ENCODE data around the gene OVOL1. TPM values are rescaled to one million over a fixed set of nuclear protein-coding genes. Genes with fewer than 3 reads are reported as not detected.

OVOL1 gene
- total and polyA plus RNA-seq, 11 donors, result not detected

DNA sequence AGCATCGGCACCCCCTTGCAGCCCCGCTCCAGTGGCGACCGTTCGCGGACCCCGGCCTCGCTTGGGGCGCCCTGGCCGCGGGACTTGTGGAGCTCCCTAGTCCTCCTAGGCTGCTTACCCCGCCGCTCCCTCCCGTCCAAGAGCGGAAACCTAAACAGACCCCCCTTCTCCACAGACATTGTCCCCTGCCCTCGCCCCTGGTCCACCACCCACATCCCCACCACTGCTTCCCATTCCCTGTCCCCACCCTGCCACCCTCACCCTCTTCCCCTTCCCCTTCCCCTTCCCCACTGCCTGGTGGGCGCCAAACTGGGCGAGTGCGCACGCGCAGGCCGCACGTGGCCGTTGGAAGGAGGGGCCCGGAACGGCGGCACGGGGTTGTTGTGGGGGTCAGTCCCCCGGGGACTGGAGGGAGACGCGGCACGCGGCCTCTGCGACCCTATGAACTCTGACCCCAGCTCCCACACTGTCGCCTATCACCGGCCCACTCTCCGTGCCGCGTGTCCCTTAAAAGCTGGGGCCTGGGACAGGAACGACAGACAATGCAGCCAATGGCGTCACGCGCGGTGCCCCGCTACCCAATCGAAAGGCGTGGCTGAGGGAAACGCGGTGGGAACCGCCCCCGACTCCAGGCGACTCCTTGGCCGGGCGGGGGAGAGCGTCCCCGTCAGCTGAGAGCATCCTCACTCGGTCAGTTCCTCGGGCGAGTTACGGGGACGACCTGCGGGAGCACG is 46.6 kb downstream of the OVOL1 start, which contains the start of gene SNX32:
TSS of gene SNX32 (plus strand) at position 667 of the 734 bp plus-strand sequence. CDS start 103 bp downstream, outside the sequence.
- TF ChIP-seq POLR2A (IDR thresholded peaks at IDR 0.05), result no peak
- TF ChIP-seq, protein P1, sequence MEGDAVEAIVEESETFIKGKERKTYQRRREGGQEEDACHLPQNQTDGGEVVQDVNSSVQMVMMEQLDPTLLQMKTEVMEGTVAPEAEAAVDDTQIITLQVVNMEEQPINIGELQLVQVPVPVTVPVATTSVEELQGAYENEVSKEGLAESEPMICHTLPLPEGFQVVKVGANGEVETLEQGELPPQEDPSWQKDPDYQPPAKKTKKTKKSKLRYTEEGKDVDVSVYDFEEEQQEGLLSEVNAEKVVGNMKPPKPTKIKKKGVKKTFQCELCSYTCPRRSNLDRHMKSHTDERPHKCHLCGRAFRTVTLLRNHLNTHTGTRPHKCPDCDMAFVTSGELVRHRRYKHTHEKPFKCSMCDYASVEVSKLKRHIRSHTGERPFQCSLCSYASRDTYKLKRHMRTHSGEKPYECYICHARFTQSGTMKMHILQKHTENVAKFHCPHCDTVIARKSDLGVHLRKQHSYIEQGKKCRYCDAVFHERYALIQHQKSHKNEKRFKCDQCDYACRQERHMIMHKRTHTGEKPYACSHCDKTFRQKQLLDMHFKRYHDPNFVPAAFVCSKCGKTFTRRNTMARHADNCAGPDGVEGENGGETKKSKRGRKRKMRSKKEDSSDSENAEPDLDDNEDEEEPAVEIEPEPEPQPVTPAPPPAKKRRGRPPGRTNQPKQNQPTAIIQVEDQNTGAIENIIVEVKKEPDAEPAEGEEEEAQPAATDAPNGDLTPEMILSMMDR (IDR thresholded peaks at IDR 0.05), result no peak
- Histone ChIP-seq H3K27ac (peak within 1 kb of the TSS in 5 of 12 donors; percentile 19 to 56 (median 44)), H3K36me3 (no peaks in the 10 kb centered on the region), H3K4me1 (peaks cover 0 to 15% (median 7%) of the 10 kb centered on the region in 12 donors), H3K27me3 (no peaks in the 10 kb centered on the region), H3K4me3 (peak within 1 kb of the TSS; percentile 19 to 72 (median 62)), H3K9me3 (no peaks in the 10 kb centered on the region)
- ATAC-seq (peak; percentile 100), DNase-seq (peak; percentile 95 to 97 (median 96))
- 0 to 3% (median 1%) methylated on average over 40 to 63 of the region's 63 CpGs for WGBS, 4 donors
- intact Hi-C loops (cut with DNase I), result no loop called here

DNA sequence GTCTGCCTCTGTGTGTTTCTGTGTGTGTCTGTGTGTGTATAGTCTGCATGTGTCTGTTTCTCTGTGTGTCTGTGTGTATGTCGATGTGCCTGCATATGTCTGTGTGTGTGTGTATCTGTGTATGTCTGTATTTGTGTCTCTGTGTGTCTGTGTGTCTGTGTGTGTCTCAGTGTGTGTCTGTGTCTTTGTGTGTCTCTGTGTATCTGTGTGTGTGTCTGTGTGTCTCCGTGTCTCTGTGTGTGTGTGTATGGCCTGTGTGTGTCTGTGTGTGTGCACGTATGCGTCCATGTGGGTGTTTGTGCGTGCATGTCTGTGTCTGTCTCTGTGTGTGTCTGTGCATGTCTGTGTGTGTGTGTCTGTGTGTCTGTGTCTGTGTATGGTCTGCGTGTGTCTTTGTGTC is 47.3 kb downstream of the OVOL1 start:
- H3K27me3 ChIP-seq, result no peaks in the 10 kb centered on the region
- intact Hi-C loops (cut with DNase I), result no loop called here
- TF ChIP-seq POLR2A (IDR thresholded peaks at IDR 0.05), result no peak
- TF ChIP-seq, protein P1 (IDR thresholded peaks at IDR 0.05), result no peak
- DNase-seq (no peak), ATAC-seq (no peak)
- peak overlapping the region in 11 of 12 donors; percentile 19 to 72 (median 63) for H3K4me3 ChIP-seq
- 42 to 65% (median 54%) methylated on average over 6 of the region's 6 CpGs for WGBS, 4 donors
- peaks cover 0 to 15% (median 7%) of the 10 kb centered on the region in 12 donors for H3K4me1 ChIP-seq
- H3K9me3 ChIP-seq, result no peaks in the 10 kb centered on the region
- H3K27ac ChIP-seq, result no peak overlapping the region
- H3K36me3 ChIP-seq, result no peaks in the 10 kb centered on the region

GRCh38 chr11:65842144-65842543 is 55.3 kb downstream of the OVOL1 start:
- TF ChIP-seq POLR2A (IDR thresholded peaks at IDR 0.05), result no peak
- TF ChIP-seq, protein P1 (IDR thresholded peaks at IDR 0.05), result no peak
- no peaks in the 10 kb centered on the region for H3K9me3 ChIP-seq
- H3K36me3 ChIP-seq, result no peaks in the 10 kb centered on the region
- H3K27me3 ChIP-seq, result no peaks in the 10 kb centered on the region
- H3K27ac ChIP-seq, result no peak overlapping the region
- ATAC-seq (no peak), DNase-seq (no peak)
- H3K4me1 ChIP-seq, result no peaks in the 10 kb centered on the region
- WGBS, 4 donors, result 95 to 98% (median 97%) methylated on average over 4 of the region's 4 CpGs
- intact Hi-C loops (cut with DNase I), result no loop called here
- H3K4me3 ChIP-seq, result no peak overlapping the region

DNA sequence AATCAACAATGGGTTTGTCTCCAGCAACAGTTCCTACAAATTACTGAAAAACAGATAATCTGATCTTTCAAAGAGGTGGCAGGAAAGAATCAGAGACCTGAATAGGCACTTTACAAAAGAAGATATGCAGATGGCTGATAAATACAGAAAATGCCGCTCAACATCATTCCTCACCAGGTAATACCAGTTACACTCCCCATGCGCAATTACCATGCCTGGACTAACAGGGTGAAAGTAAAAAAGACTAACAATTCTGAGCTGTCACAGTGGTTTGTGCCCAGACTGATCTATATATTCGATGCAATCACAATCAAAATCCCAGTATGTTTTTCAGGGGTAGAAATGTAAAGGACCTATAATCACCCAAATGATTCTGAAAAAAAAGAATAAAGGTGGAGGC is 56.9 kb downstream of the OVOL1 start:
- DNase-seq (no peak), ATAC-seq (no peak)
- Histone ChIP-seq H3K9me3 (no peaks in the 10 kb centered on the region), H3K27ac (no peak overlapping the region), H3K36me3 (no peaks in the 10 kb centered on the region), H3K4me1 (no peaks in the 10 kb centered on the region), H3K27me3 (no peaks in the 10 kb centered on the region), H3K4me3 (no peak overlapping the region)
- 91 to 97% (median 97%) methylated on average over 3 of the region's 3 CpGs for WGBS, 4 donors
- TF ChIP-seq, protein P1 (IDR thresholded peaks at IDR 0.05), result no peak
- intact Hi-C loops (cut with DNase I), result no loop called here

Data from heart left ventricle (tissue), 16 donors.